ENCODE measurements around the gene KCNMB3.

The KCNMB3 gene

GRCh38 chr3:179250803-179251476 is at the start of gene KCNMB3:
TSS of gene KCNMB3 (minus strand) at chr3:179251114. CDS start at chr3:179250990, 124 bp downstream.
- DNase-seq (ENCODE audit: low spot score), result no peak
- no peak for TF ChIP-seq CTCF (IDR thresholded peaks at IDR 0.05; ENCODE audit: borderline replicate concordance, control extremely low read depth, extremely low read depth, insufficient read depth, missing control alignments)
- in situ Hi-C loops (cut with MboI; ENCODE audit: low sequenced_read_pairs, unreplicated experiment), result no loop called here

DNA sequence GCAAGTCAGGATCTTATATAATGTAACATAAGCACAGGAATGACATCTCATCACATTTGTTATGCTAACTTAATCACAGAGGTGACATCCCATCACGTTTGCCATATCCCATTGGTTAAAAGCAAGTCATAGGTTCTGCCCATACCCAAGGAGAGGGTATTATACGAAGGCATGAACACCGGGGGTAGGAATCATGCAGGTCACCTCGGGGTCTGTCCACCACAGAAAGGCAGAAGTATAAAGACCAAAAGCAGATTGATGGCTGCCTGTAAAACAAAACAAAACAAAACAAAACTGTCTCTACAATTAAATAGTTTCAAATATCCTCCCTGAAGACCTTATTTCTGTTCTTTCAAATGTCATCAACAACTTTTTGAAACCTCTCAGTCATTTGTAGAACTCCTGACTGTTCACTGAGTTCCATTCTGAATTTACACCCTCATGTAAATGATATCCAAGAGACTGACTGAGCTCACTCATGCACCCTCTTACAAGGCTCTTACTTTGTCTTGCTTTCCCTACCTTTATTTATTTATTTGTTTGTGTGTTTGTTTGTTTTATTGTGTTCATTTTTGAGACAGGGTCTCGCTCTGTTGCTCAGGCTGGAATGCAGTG is 49.2 kb upstream of the KCNMB3 start:
- in situ Hi-C loops (cut with MboI; ENCODE audit: low sequenced_read_pairs, unreplicated experiment), result loop anchor here (25.0 kb wide), 1 partner anchor 863 kb away; no protein-coding TSS in a partner anchor
- no peak for TF ChIP-seq CTCF (IDR thresholded peaks at IDR 0.05; ENCODE audit: borderline replicate concordance, control extremely low read depth, extremely low read depth, insufficient read depth, missing control alignments)

DNA sequence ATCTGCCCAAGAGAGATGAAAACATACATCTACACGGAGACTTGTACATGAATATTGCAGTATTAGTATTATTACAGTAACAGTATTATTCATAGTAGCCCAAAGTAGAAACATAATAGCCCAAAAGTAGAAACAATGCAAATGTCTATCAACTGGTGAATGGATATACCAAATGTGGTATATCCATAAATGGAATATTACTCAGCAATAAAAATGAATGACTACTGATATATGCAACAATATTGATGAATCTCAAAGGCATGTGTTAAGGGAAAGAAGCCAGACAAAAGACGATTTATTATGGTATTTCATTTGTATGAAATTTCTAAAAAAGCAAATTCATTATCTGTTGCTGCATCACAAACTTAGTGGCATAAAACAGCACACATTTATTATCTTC is 48.4 kb upstream of the KCNMB3 start:
- TF ChIP-seq CTCF (IDR thresholded peaks at IDR 0.05; ENCODE audit: borderline replicate concordance, control extremely low read depth, extremely low read depth, insufficient read depth, missing control alignments), result no peak
- in situ Hi-C loops (cut with MboI; ENCODE audit: low sequenced_read_pairs, unreplicated experiment), result no loop called here
- no peak for DNase-seq (ENCODE audit: low spot score)

More for the DNA sequence above, 49.2 kb upstream of the KCNMB3 start:
- peak; percentile 37 for DNase-seq (ENCODE audit: low spot score)

DNA sequence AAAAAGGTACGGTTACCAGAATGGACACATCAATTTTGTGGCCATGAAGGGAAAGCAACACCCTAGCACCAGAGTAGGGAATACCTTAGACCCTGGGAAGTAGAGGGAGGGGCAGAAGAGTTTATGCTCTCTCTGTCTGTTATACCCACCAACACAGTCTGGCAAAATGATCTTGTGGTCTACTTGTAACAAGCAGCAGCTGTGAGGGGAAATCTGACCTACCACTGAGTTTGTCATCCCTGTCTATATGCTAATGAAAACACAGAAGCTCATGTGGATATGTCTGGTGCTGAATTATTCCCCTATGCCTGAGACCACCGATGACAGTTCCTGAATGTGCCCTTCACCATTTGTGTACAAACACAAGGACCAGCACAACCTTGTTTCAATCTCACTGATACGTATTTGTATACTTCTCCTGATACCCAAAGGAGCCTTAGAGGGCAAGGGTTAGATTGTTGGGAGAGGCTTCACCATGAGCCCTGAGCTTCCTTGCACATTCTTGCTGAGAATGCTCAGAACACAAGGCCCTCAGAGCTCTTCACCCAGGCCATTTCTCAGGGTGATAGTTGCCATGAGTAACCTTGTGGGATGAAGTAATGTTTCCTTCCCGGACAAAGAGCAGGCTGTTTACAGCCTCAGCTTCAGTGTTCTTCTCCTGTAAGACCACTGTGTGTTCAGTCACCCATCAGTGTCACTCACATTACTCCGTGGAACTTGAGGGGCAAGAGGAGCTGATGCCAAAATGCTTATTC is 47.2 kb upstream of the KCNMB3 start:
- in situ Hi-C loops (cut with MboI; ENCODE audit: low sequenced_read_pairs, unreplicated experiment), result no loop called here
- TF ChIP-seq CTCF (IDR thresholded peaks at IDR 0.05; ENCODE audit: borderline replicate concordance, control extremely low read depth, extremely low read depth, insufficient read depth, missing control alignments), result no peak
- no peak for DNase-seq (ENCODE audit: low spot score)

- no peak for TF ChIP-seq CTCF (IDR thresholded peaks at IDR 0.05; ENCODE audit: borderline replicate concordance, control extremely low read depth, extremely low read depth, insufficient read depth, missing control alignments)
- in situ Hi-C loops (cut with MboI; ENCODE audit: low sequenced_read_pairs, unreplicated experiment), result no loop called here
- no peak for DNase-seq (ENCODE audit: low spot score)
These were observed 41.5 kb upstream of the KCNMB3 start for GRCh38 chr3:179292450-179292849.

DNA sequence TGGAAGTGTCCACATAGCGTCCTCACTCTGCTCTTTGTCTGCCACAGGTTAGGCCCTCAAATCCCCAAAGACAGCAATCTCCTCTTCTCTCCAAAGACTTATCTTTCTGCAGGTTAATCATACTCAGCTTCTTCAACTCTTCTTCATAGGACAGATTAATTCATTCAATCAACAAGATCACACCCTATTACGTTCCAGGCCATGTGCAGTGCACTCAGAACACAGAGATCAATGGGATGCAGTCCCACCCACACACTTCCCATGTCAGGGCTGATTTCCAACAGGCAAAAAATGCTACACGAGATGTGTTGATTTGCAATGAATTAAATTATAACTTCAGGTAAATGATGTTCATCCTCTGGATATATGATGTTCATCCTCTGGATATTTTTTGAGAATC is 38.4 kb upstream of the KCNMB3 start:
- no peak for TF ChIP-seq CTCF (IDR thresholded peaks at IDR 0.05; ENCODE audit: borderline replicate concordance, control extremely low read depth, extremely low read depth, insufficient read depth, missing control alignments)
- no peak for DNase-seq (ENCODE audit: low spot score)
- in situ Hi-C loops (cut with MboI; ENCODE audit: low sequenced_read_pairs, unreplicated experiment), result no loop called here

Data from GM13976 (cell line).